ENCODE results near the gene UGT1A8.

The UGT1A8 gene

DNA sequence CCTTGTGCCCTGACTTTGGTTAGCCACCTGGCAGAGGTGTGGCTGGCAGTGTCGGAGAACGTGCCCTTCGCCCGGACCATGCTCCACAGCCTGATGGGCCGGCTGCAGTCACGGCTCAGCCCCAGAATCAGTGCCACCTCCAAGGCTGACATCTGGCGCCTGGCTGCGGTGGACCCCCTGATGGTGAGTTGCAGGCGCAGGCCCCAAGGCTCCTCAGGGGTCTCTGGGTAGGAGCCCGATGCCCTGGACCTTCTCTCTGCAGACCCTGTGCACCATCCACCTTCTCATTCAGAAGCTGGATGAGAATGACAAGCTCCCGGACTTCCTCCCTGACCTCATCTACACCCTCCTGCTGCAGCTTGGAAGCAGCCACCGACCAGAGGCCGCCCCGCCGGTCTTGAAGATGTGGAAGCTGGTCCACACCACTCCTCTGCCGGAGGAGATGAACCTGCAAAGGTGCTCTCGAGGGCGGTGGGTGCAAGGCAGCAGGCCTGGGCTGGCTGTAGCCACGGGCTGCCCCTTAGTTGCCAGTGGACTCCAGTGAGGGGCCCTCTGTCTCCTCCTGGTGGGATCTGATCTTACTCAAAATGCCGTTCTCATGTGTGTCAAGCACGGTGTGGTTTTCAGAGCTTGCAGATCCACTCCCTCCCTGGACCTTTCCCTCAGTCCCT, 204.8 kb downstream of the UGT1A8 start:
- DNase-seq = no peak

All from NCI-H526 treated with DMSO at 0.1 percent for 48 hours (cell line).